Measurements from ENCODE around the gene HIPK1.

DNA sequence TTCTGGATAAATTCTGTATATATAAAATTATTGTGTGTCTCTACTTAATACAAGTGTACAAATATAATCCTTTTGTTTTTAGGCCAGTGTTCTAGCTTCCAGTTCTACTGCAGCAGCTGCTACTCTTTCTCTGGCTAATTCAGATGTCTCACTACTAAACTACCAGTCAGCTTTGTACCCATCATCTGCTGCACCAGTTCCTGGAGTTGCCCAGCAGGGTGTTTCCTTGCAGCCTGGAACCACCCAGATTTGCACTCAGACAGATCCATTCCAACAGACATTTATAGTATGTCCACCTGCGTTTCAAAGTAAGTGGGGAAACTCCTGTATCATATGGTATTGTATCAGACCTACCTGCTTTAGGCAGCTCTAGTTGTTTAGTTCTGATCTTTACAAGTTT, 28.9 kb downstream of the HIPK1 start:
- TF ChIP-seq CTCF (IDR thresholded peaks at IDR 0.05; ENCODE audit: insufficient read depth, low read length, poor library complexity, severe bottlenecking): no peak
- no peak for TF ChIP-seq EZH2phosphoT487 (conservative IDR thresholded peaks at IDR 0.05; ENCODE audit: low read length)

Data from SU-DHL-6 (cell line).